ENCODE data around the gene ELOA2.

Gene ELOA2

GRCh38 chr18:47035156-47035671 lies at the start of gene ELOA2:
Gene ELOA2 (minus strand): TSS chr18:47035621. CDS start chr18:47035264, 357 bp downstream.
- no peaks in the 10 kb centered on the region for H3K9me3 ChIP-seq (ENCODE audit: control insufficient read depth, insufficient read depth, low read length)
- no peaks in the 10 kb centered on the region for H3K36me3 ChIP-seq (ENCODE audit: control insufficient read depth, insufficient read depth, low read length)
- H3K4me3 ChIP-seq (ENCODE audit: low read length), result no peak within 1 kb of the TSS
- no CpG with 5 or more reads among the region's 29 CpGs for WGBS (ENCODE audit: insufficient coverage, insufficient read length)
- H3K27me3 ChIP-seq (ENCODE audit: control insufficient read depth, insufficient read depth, low read length), result no peaks in the 10 kb centered on the region
- no peak within 1 kb of the TSS for H3K27ac ChIP-seq (ENCODE audit: low read length)
- DNase-seq (ENCODE audit: low read depth, low spot score), result no peak
- no peaks in the 10 kb centered on the region; the same call in 1 of the 2 replicates for H3K4me1 ChIP-seq (ENCODE audit: control insufficient read depth, insufficient read depth, low read length)

GRCh38 chr18:47081578-47081977 lies 46.2 kb upstream of the ELOA2 start:
- H3K36me3 ChIP-seq (ENCODE audit: control insufficient read depth, insufficient read depth, low read length), result no peaks in the 10 kb centered on the region
- no peak for DNase-seq (ENCODE audit: low read depth, low spot score)
- WGBS (ENCODE audit: insufficient coverage, insufficient read length), result no CpG with 5 or more reads among the region's 2 CpGs

GRCh38 chr18:47080872-47081271 lies 45.5 kb upstream of the ELOA2 start:
- Histone ChIP-seq H3K4me3 (ENCODE audit: low read length) (no peak overlapping the region), H3K27me3 (ENCODE audit: control insufficient read depth, insufficient read depth, low read length) (no peaks in the 10 kb centered on the region), H3K27ac (ENCODE audit: low read length) (no peak overlapping the region), H3K4me1 (ENCODE audit: control insufficient read depth, insufficient read depth, low read length) (no peaks in the 10 kb centered on the region), H3K36me3 (ENCODE audit: control insufficient read depth, insufficient read depth, low read length) (no peaks in the 10 kb centered on the region), H3K9me3 (ENCODE audit: control insufficient read depth, insufficient read depth, low read length) (no peaks in the 10 kb centered on the region)
- WGBS (ENCODE audit: insufficient coverage, insufficient read length), result 100% methylated on average over 1 of the region's 2 CpGs
- no peak for DNase-seq (ENCODE audit: low read depth, low spot score)

More at GRCh38 chr18:47081578-47081977, 46.2 kb upstream of the ELOA2 start:
- Histone ChIP-seq H3K27ac (ENCODE audit: low read length) (no peak overlapping the region), H3K4me3 (ENCODE audit: low read length) (no peak overlapping the region), H3K4me1 (ENCODE audit: control insufficient read depth, insufficient read depth, low read length) (no peaks in the 10 kb centered on the region), H3K9me3 (ENCODE audit: control insufficient read depth, insufficient read depth, low read length) (no peaks in the 10 kb centered on the region), H3K27me3 (ENCODE audit: control insufficient read depth, insufficient read depth, low read length) (no peaks in the 10 kb centered on the region)

GRCh38 chr18:47077111-47077510 lies 41.7 kb upstream of the ELOA2 start:
- H3K27ac ChIP-seq (ENCODE audit: low read length), result no peak overlapping the region
- no peak overlapping the region for H3K4me3 ChIP-seq (ENCODE audit: low read length)
- no peaks in the 10 kb centered on the region for H3K9me3 ChIP-seq (ENCODE audit: control insufficient read depth, insufficient read depth, low read length)
- no CpG with 5 or more reads among the region's 7 CpGs for WGBS (ENCODE audit: insufficient coverage, insufficient read length)
- H3K4me1 ChIP-seq (ENCODE audit: control insufficient read depth, insufficient read depth, low read length), result peaks cover 3% of the 10 kb centered on the region; the same call in 1 of the 2 replicates
- DNase-seq (ENCODE audit: low read depth, low spot score), result no peak
- no peaks in the 10 kb centered on the region for H3K27me3 ChIP-seq (ENCODE audit: control insufficient read depth, insufficient read depth, low read length)
- H3K36me3 ChIP-seq (ENCODE audit: control insufficient read depth, insufficient read depth, low read length), result no peaks in the 10 kb centered on the region

DNA sequence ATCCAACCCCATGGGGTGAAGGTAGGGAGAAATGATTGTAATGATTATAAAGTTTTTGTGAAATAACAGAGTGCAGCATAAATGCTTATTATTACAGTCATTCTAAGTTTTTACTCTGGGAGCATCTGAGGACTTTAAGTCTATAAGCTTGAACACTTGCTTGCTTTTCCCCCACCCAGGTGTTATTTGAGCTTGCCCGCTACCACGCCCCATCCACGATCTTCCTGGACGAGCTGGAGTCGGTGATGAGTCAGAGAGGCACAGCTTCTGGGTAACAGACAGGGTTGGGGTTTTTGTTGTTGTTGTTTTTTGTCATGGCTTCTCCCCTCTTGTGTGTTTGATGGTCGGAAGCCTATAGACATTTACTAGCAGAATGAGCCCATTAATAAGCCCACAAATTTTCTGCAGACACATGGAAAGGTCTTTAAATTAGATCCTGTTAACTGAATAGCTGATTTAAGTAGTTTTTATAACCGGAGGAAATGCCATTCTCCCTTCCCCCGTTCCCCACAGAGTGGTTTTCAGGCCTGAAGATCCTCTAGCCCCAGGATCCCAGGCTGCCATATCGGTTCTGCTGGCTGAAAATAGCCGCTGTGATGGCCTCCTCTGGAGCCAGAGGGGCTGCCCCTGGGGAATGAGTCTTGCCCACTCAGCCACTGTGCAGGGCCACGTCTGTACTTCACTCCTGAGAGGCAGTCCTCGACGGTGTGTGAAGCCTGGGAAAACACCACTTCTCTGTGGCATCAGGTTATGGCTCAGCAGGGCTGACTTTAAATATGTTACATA lies 39.9 kb upstream of the ELOA2 start:
- H3K27ac ChIP-seq (ENCODE audit: low read length), result no peak overlapping the region

DNA sequence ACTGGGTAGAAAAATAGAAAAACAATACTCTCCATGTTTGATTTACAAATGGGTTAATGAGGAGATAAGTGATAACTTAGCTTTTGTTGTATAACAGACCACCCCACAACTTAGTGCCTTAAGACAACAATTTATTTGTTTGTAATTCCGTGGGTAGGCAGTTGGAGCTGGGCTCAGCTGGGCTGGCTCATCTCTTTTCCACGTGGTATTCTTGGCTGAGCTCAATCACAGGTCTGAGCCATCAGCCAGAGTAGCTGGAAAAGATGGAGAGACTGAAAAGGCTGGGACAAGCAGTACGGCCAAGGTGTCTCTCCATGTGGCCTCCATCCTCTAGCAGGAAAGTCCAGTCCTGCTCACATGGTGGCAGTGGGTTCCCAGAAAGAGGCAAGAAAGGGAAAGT lies 32.2 kb upstream of the ELOA2 start:
- no peaks in the 10 kb centered on the region; the same call in 1 of the 2 replicates for H3K4me1 ChIP-seq (ENCODE audit: control insufficient read depth, insufficient read depth, low read length)
- no peak overlapping the region for H3K27ac ChIP-seq (ENCODE audit: low read length)
- H3K36me3 ChIP-seq (ENCODE audit: control insufficient read depth, insufficient read depth, low read length), result no peaks in the 10 kb centered on the region
- no peaks in the 10 kb centered on the region for H3K9me3 ChIP-seq (ENCODE audit: control insufficient read depth, insufficient read depth, low read length)
- WGBS (ENCODE audit: insufficient coverage, insufficient read length), result no CpG with 5 or more reads among the region's 3 CpGs
- H3K27me3 ChIP-seq (ENCODE audit: control insufficient read depth, insufficient read depth, low read length), result no peaks in the 10 kb centered on the region
- no peak for DNase-seq (ENCODE audit: low read depth, low spot score)
- H3K4me3 ChIP-seq (ENCODE audit: low read length), result no peak overlapping the region

More for the DNA sequence above, 39.9 kb upstream of the ELOA2 start:
- peaks cover 3% of the 10 kb centered on the region; the same call in 1 of the 2 replicates for H3K4me1 ChIP-seq (ENCODE audit: control insufficient read depth, insufficient read depth, low read length)
- no peak overlapping the region for H3K4me3 ChIP-seq (ENCODE audit: low read length)
- DNase-seq (ENCODE audit: low read depth, low spot score), result no peak
- no CpG with 5 or more reads among the region's 13 CpGs for WGBS (ENCODE audit: insufficient coverage, insufficient read length)
- no peaks in the 10 kb centered on the region for H3K27me3 ChIP-seq (ENCODE audit: control insufficient read depth, insufficient read depth, low read length)
- H3K9me3 ChIP-seq (ENCODE audit: control insufficient read depth, insufficient read depth, low read length), result no peaks in the 10 kb centered on the region
- no peaks in the 10 kb centered on the region for H3K36me3 ChIP-seq (ENCODE audit: control insufficient read depth, insufficient read depth, low read length)

- H3K4me3 ChIP-seq (ENCODE audit: low read length), result no peak overlapping the region
- H3K27me3 ChIP-seq (ENCODE audit: control insufficient read depth, insufficient read depth, low read length), result no peaks in the 10 kb centered on the region
- no peak for DNase-seq (ENCODE audit: low read depth, low spot score)
- H3K36me3 ChIP-seq (ENCODE audit: control insufficient read depth, insufficient read depth, low read length), result no peaks in the 10 kb centered on the region
- H3K4me1 ChIP-seq (ENCODE audit: control insufficient read depth, insufficient read depth, low read length), result no peaks in the 10 kb centered on the region
- no peaks in the 10 kb centered on the region for H3K9me3 ChIP-seq (ENCODE audit: control insufficient read depth, insufficient read depth, low read length)
- H3K27ac ChIP-seq (ENCODE audit: low read length), result no peak overlapping the region
- WGBS (ENCODE audit: insufficient coverage, insufficient read length), result no CpG with 5 or more reads among the region's 8 CpGs
Observed at GRCh38 chr18:47063096-47063495, 27.7 kb upstream of the ELOA2 start.

DNA sequence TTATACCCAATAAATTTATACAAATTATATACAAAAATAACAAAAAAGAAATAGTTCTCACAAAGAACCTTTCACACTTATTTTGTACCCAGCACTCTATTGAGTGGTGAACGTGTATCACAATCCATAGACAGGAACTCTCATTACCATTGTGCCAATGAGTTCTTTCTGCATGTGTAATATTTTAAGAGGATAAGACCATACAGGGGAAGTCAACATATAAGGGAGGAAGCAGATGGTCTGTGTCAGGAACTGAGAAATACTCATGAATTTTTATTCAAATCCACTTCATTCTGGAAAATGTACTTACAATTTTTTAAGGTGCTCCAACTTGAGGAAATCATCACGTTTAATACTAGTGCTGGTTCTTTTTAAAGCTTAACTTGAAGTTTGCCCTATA lies 27.1 kb upstream of the ELOA2 start:
- no peak overlapping the region for H3K27ac ChIP-seq (ENCODE audit: low read length)
- no peaks in the 10 kb centered on the region for H3K27me3 ChIP-seq (ENCODE audit: control insufficient read depth, insufficient read depth, low read length)
- no CpG with 5 or more reads among the region's 2 CpGs for WGBS (ENCODE audit: insufficient coverage, insufficient read length)
- DNase-seq (ENCODE audit: low read depth, low spot score), result no peak
- no peak overlapping the region for H3K4me3 ChIP-seq (ENCODE audit: low read length)
- H3K36me3 ChIP-seq (ENCODE audit: control insufficient read depth, insufficient read depth, low read length), result no peaks in the 10 kb centered on the region
- H3K4me1 ChIP-seq (ENCODE audit: control insufficient read depth, insufficient read depth, low read length), result no peaks in the 10 kb centered on the region
- no peaks in the 10 kb centered on the region for H3K9me3 ChIP-seq (ENCODE audit: control insufficient read depth, insufficient read depth, low read length)

DNA sequence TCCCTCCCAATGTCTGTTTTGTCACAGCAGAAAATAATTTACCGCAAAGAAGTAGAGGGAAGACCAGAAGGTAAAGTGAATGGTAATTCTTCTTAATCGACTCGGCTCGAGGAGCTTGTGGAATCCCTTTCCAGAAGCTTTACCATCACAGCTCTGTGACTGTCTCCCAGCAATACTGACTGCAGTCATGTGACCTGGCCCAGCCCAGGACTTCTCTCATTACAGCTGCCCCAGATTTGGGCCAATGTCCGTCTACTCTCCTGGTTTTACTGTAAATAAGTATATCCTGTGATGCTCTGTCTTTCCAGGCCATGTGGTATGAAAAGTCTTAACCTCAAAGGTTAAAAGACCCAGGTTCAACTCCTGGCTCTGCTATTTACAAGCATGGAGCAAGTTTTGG lies 18.9 kb upstream of the ELOA2 start:
- no peak for DNase-seq (ENCODE audit: low read depth, low spot score)
- WGBS (ENCODE audit: insufficient coverage, insufficient read length), result no CpG with 5 or more reads among the region's 5 CpGs
- no peaks in the 10 kb centered on the region for H3K36me3 ChIP-seq (ENCODE audit: control insufficient read depth, insufficient read depth, low read length)
- no peaks in the 10 kb centered on the region for H3K9me3 ChIP-seq (ENCODE audit: control insufficient read depth, insufficient read depth, low read length)
- no peak overlapping the region for H3K27ac ChIP-seq (ENCODE audit: low read length)
- H3K27me3 ChIP-seq (ENCODE audit: control insufficient read depth, insufficient read depth, low read length), result no peaks in the 10 kb centered on the region
- H3K4me1 ChIP-seq (ENCODE audit: control insufficient read depth, insufficient read depth, low read length), result no peaks in the 10 kb centered on the region
- no peak overlapping the region for H3K4me3 ChIP-seq (ENCODE audit: low read length)

GRCh38 chr18:47050468-47050867 lies 15.0 kb upstream of the ELOA2 start:
- H3K4me3 ChIP-seq (ENCODE audit: low read length), result no peak overlapping the region
- H3K36me3 ChIP-seq (ENCODE audit: control insufficient read depth, insufficient read depth, low read length), result no peaks in the 10 kb centered on the region
- H3K27me3 ChIP-seq (ENCODE audit: control insufficient read depth, insufficient read depth, low read length), result no peaks in the 10 kb centered on the region
- H3K9me3 ChIP-seq (ENCODE audit: control insufficient read depth, insufficient read depth, low read length), result no peaks in the 10 kb centered on the region
- DNase-seq (ENCODE audit: low read depth, low spot score), result no peak
- no peaks in the 10 kb centered on the region for H3K4me1 ChIP-seq (ENCODE audit: control insufficient read depth, insufficient read depth, low read length)
- H3K27ac ChIP-seq (ENCODE audit: low read length), result no peak overlapping the region
- WGBS (ENCODE audit: insufficient coverage, insufficient read length), result no CpG with 5 or more reads among the region's 7 CpGs

DNA sequence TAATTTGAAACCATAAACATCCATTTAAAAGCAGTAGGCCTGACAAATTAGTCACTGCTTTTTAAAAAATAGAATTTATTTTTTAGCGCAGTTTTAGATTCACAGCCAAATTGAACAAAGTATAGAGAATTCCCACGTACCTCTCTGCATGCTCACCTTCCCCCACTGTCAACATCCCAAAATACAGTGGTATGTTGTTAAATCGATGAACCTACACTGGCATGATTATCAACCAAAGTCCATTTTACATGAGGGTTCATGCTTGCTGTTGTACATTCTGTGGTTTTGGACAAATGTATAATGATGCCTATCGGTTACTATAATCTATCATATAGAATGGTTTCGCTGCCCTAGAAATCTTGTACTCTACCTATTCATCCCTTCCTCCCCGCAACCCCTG lies 5.6 kb upstream of the ELOA2 start:
- Histone ChIP-seq H3K9me3 (ENCODE audit: control insufficient read depth, insufficient read depth, low read length) (no peaks in the 10 kb centered on the region), H3K27ac (ENCODE audit: low read length) (no peak overlapping the region), H3K4me3 (ENCODE audit: low read length) (no peak overlapping the region), H3K4me1 (ENCODE audit: control insufficient read depth, insufficient read depth, low read length) (no peaks in the 10 kb centered on the region), H3K36me3 (ENCODE audit: control insufficient read depth, insufficient read depth, low read length) (no peaks in the 10 kb centered on the region), H3K27me3 (ENCODE audit: control insufficient read depth, insufficient read depth, low read length) (no peaks in the 10 kb centered on the region)
- WGBS (ENCODE audit: insufficient coverage, insufficient read length), result no CpG with 5 or more reads among the region's 6 CpGs
- DNase-seq (ENCODE audit: low read depth, low spot score), result no peak

Measured in iPS DF 6.9 (cell line).